K562 (cell line): ENCODE measurements around the gene PDLIM5. TPM values are rescaled to one million over a fixed set of nuclear protein-coding genes. Genes with fewer than 3 reads are reported as not detected.

ENCODE experiments used
- ATAC-seq: fragments of 200-7000 bp; cut with Tn5 transposase; 3 replicates; pipeline ENCODE4 v1.9.1; 2020; ENCODE audit warnings: moderate library complexity
- BruUV-seq: library from RNA; stranded (reverse); fragments of 400-500 nt; replicated peaks from 2 replicates; lab custom pipeline; 2021; lab: Mats Ljungman, UMichigan
- CTCF ChIA-PET: fragments of 300-600 bp; formaldehyde crosslinking; extraction: SDS; loops from one replicate; lab custom pipeline; 2021; ENCODE audit warnings: low intra/inter-chr PET ratio; lab: Yijun Ruan, JAX
- POLR2A ChIA-PET: fragments of 300-600, 350-650 bp; sonication (Branson Sonifier 250); formaldehyde crosslinking; extraction: SDS; loops from one replicate; lab custom pipeline; 2021; ENCODE audit warnings: antibody characterized with exemption, inconsistent platforms; lab: Yijun Ruan, JAX
- DNase-seq, 4 experiments: peaks; one replicate each; pipeline versions ENCODE4 v3.0.0 to v3.0.0-alpha.2; 2011 to 2018; ENCODE audit warnings: low spot score in 3 of 4, mixed read lengths in 3 of 4; ENCODE audit errors: extremely low read depth in 1 of 4
- FAIRE-seq: peaks from 2 replicates; lab custom pipeline; 2011; peaks lifted over from hg19 to GRCh38; lab: Jason Lieb, UNC
- H2AFZ ChIP-seq: 2 replicates; pipeline ENCODE4 v1.6.0; 2011; ENCODE audit warnings: low read depth, low read length, control low read depth, inconsistent platforms
- H3K27ac ChIP-seq: fragments of 200-600 bp; 3 replicates; pipeline ENCODE4 v1.8.0; 2011; ENCODE audit warnings: low read depth, mild to moderate bottlenecking, control low read depth, inconsistent platforms, low read length, moderate library complexity, mixed read lengths; ENCODE audit errors: extremely low read depth
- H3K27me3 ChIP-seq, 2 experiments: fragments of 300-600 bp in 1 of 2; 2 replicates in 1 of 2; 3 replicates in 1 of 2; pipeline versions ENCODE4 v1.6.0 to v1.8.0; 2011; ENCODE audit warnings: inconsistent platforms in 2 of 2, low read length in 2 of 2, mild to moderate bottlenecking in 1 of 2, mixed read lengths in 1 of 2, moderate library complexity in 1 of 2; ENCODE audit not compliant: control insufficient read depth in 2 of 2, insufficient read depth in 2 of 2
- H3K36me3 ChIP-seq: fragments of 300-600 bp; 3 replicates; pipeline ENCODE4 v1.8.0; 2011; ENCODE audit warnings: mild to moderate bottlenecking, low read length, inconsistent platforms; ENCODE audit not compliant: control insufficient read depth, insufficient read depth
- H3K4me1 ChIP-seq, 2 experiments: fragments of 200-600 bp in 1 of 2; replicated peaks in 1 of 2; 2 replicates in 1 of 2; 3 replicates in 1 of 2; pipeline versions ENCODE4 v1.5.1 to v1.8.0; 2011; ENCODE audit warnings: inconsistent platforms in 2 of 2, low read length in 2 of 2, mild to moderate bottlenecking in 1 of 2, mixed read lengths in 1 of 2, moderate library complexity in 1 of 2; ENCODE audit not compliant: control insufficient read depth in 2 of 2, insufficient read depth in 2 of 2
- H3K4me2 ChIP-seq: 2 replicates; pipeline ENCODE4 v1.6.1; 2011; ENCODE audit warnings: low read length, control low read depth, inconsistent platforms, mixed read lengths; ENCODE audit not compliant: insufficient read depth
- H3K4me3 ChIP-seq: fragments of 200-600 bp; sonication (generic), shearing (Covaris generic); 2 replicates; pipeline ENCODE4 v1.5.1; 2016; ENCODE audit warnings: control low read depth, inconsistent platforms
- H3K79me2 ChIP-seq: fragments of 200-600 bp; 3 replicates; pipeline ENCODE4 v1.8.0; 2011; ENCODE audit warnings: low read length, inconsistent platforms; ENCODE audit not compliant: control insufficient read depth, insufficient read depth
- H3K9ac ChIP-seq, 2 experiments: 2 replicates each; pipeline versions ENCODE4 v1.6.0 to v1.6.1; 2011; ENCODE audit warnings: low read depth in 2 of 2, low read length in 2 of 2, control low read depth in 1 of 2, inconsistent platforms in 1 of 2, mild to moderate bottlenecking in 1 of 2, mixed read lengths in 1 of 2; ENCODE audit not compliant: insufficient read depth in 1 of 2
- H3K9me1 ChIP-seq: one replicate; pipeline ENCODE4 v1.6.0; 2011; ENCODE audit warnings: inconsistent platforms, mild to moderate bottlenecking, low read length, moderate library complexity; ENCODE audit not compliant: control insufficient read depth, insufficient read depth
- H3K9me3 ChIP-seq: replicated peaks from 2 replicates; pipeline ENCODE4 v1.5.1; 2011; ENCODE audit warnings: low read depth, low read length, inconsistent platforms; ENCODE audit not compliant: control insufficient read depth, insufficient read depth
- H4K20me1 ChIP-seq: replicated peaks from 2 replicates; pipeline ENCODE4 v1.6.1; 2011; ENCODE audit warnings: low read length, inconsistent platforms, mixed read lengths; ENCODE audit not compliant: control insufficient read depth, insufficient read depth
- C11orf30 ChIP-seq: fragments of 450-650 bp; IDR thresholded peaks from 2 replicates; pipeline ENCODE4 v1.6.1; 2016; ENCODE audit warnings: low read depth, mild to moderate bottlenecking
- CREB1 ChIP-seq, 2 experiments: sonication (generic) in 1 of 2; formaldehyde crosslinking in 1 of 2; IDR thresholded peaks; 2 replicates each; pipeline versions ENCODE4 v1.6.1 to v1.8.0; 2012 to 2022; ENCODE audit warnings: inconsistent platforms in 1 of 2, mild to moderate bottlenecking in 1 of 2, missing genetic modification reagents in 1 of 2, moderate library complexity in 1 of 2
- CTBP1 ChIP-seq: fragments of 450-650 bp; IDR thresholded peaks from 2 replicates; pipeline ENCODE4 v1.6.1; 2016; ENCODE audit warnings: borderline replicate concordance
- FOXP4 ChIP-seq: sonication (generic); formaldehyde crosslinking; IDR thresholded peaks from 2 replicates; pipeline ENCODE4 v1.8.0; 2022; ENCODE audit warnings: mild to moderate bottlenecking, missing genetic modification reagents, borderline replicate concordance
- FUS ChIP-seq: fragments of 200-400 bp; formaldehyde crosslinking; optimal IDR thresholded peaks from 2 replicates; pipeline ENCODE3; 2017; ENCODE audit warnings: low read depth, low read length
- GTF2A2 ChIP-seq: IDR thresholded peaks from 2 replicates; pipeline ENCODE4 v1.6.1; 2016; ENCODE audit warnings: mild to moderate bottlenecking, missing genetic modification characterization, missing compliant biosample characterization
- GTF2E2 ChIP-seq: fragments of 200-800 bp; sonication (Bioruptor generic); IDR thresholded peaks from 2 replicates; pipeline ENCODE4 v1.6.1; 2016; ENCODE audit warnings: missing genetic modification characterization, missing compliant biosample characterization
- NFIC ChIP-seq: fragments of 450-650 bp; IDR thresholded peaks from 2 replicates; pipeline ENCODE4 v1.6.1; 2017; ENCODE audit warnings: mild to moderate bottlenecking, inconsistent platforms
- SMAD2 ChIP-seq: fragments of 150-350 bp; IDR thresholded peaks from 2 replicates; pipeline ENCODE4 v1.6.1; 2014; ENCODE audit warnings: low read depth, mild to moderate bottlenecking, low read length
- SPI1 ChIP-seq: IDR thresholded peaks from 2 replicates; pipeline ENCODE4 v1.6.1; 2011; ENCODE audit warnings: low read depth, low read length, control low read depth, borderline replicate concordance
- TCF7 ChIP-seq: sonication (generic); IDR thresholded peaks from 2 replicates; pipeline ENCODE4 v1.6.1; 2016; ENCODE audit warnings: antibody characterized with exemption, borderline replicate concordance
- TFE3 ChIP-seq: fragments of 450-650 bp; formaldehyde crosslinking; IDR thresholded peaks from 2 replicates; pipeline ENCODE4 v1.4.0; 2020; ENCODE audit warnings: mild to moderate bottlenecking, mixed read lengths
- ZNF316 ChIP-seq: fragments of 450-650 bp; IDR thresholded peaks from 2 replicates; pipeline ENCODE4 v1.6.1; 2016
- WGBS: fragments of 100-300 bp; shearing (Covaris generic); methylation state at CpG from one replicate; pipeline ENCODE4 v1.1.6; 2016; ENCODE audit warnings: low coverage, mixed read lengths; ENCODE audit not compliant: insufficient coverage; ENCODE audit errors: missing lambda C conversion rate; 5-methylcytosine and 5-hydroxymethylcytosine counted together
- in situ Hi-C: fragments of 300-500 bp; cut with MboI; formaldehyde crosslinking; loops from 4 replicates; pipeline ENCODE4 v1.15.0; 2018; ENCODE audit warnings: inconsistent platforms, mixed read lengths
- intact Hi-C: fragments of 100-400 bp; cut with micrococcal nuclease; formaldehyde crosslinking; loops from 2 replicates; pipeline ENCODE4 v1.14.2; 2022
- polyA plus RNA-seq, 8 experiments: library from polyadenylated mRNA; depleted of rRNA in 4 of 8; stranded (reverse) in 5 of 8; unstranded in 3 of 8; fragments of >200 nt; fragmentation: Nextera tagmentation in 2 of 8; fragmentation: Illumina TruSeq in 1 of 8; extraction: Ambion mirVana in 2 of 8; extraction: Trizol in 1 of 8; gene quantifications; 2 replicates each; pipeline versions ENCODE4 v1.2.1 to v1.2.3, GENCODE V29; 2011 to 2014; ENCODE audit warnings: inconsistent platforms in 1 of 8, missing spikeins in 1 of 8
- total RNA-seq, 7 experiments: library from RNA; depleted of rRNA in 6 of 7; stranded (reverse); fragments of >200 nt in 6 of 7; fragmentation: Illumina TruSeq in 2 of 7; extraction: Trizol in 2 of 7; gene quantifications; 2 replicates each; pipeline versions ENCODE4 v1.2.1 to v1.2.3, GENCODE V29; 2011 to 2021; ENCODE audit warnings: low replicate concordance in 1 of 7

PDLIM5 gene
- total and polyA plus RNA-seq, 9 of the 15 experiments (the other 6 are each of a cell fraction or from before 2014, with no cell fraction given), result 36.9 to 127 (median 62.5) TPM

- H3K4me2 ChIP-seq, result no peak overlapping the region; the same call in 1 of the 2 replicates
- no peaks in the 10 kb centered on the region for H3K36me3 ChIP-seq
- intact Hi-C loops (loop anchor here (5.0 kb wide), 2 partner anchors 46 to 66 kb away; no protein-coding TSS in a partner anchor), in situ Hi-C loops (no loop called here)
- 63% methylated on average over 2 of the region's 2 CpGs for WGBS
- peak overlapping the region in 1 of 2 experiments; percentile 73; a peak in 1 of 4 replicates for H3K9ac ChIP-seq
- ChIA-PET POLR2A (interaction anchor here (0.7 kb wide), 1 partner anchor 16 kb away, joined by 3 read pairs; no protein-coding TSS in a partner anchor), CTCF (no interaction called here)
- H2AFZ ChIP-seq, result peak overlapping the region; percentile 71; the same call in 1 of the 2 replicates
- no peak overlapping the region for H3K4me3 ChIP-seq
- ATAC-seq, result no peak
- H3K9me1 ChIP-seq, result no peaks in the 10 kb centered on the region
- no TSS peak for BruUV-seq
- peak overlapping the region; percentile 86; the same call in 2 of the 3 replicates for H3K27ac ChIP-seq
- no peaks in the 10 kb centered on the region for H3K27me3 ChIP-seq
- TF ChIP-seq SMAD2 (no peak), ZNF316 (0 out of 2 replicates have a peak, but pooled peaks have one; percentile 11), GTF2E2 (tag) (no peak), C11orf30 (peak; percentile 55), NFIC (peak; percentile 22; the same call in 1 of the 2 replicates)
- no peaks in the 10 kb centered on the region for H4K20me1 ChIP-seq
- H3K79me2 ChIP-seq, result peaks cover 75% of the 10 kb centered on the region
- DNase-seq, result no peak
- H3K4me1 ChIP-seq, result peaks cover 0 to 20% of the 10 kb centered on the region in 2 experiments; a peak in 3 of 5 replicates
- H3K9me3 ChIP-seq, result no peaks in the 10 kb centered on the region
- FAIRE-seq, result no peak
Measured at GRCh38 chr4:94486372-94486801, 34.6 kb downstream of the PDLIM5 start.

- no peaks in the 10 kb centered on the region for H3K27me3 ChIP-seq
- DNase-seq (no peak), ATAC-seq (no peak), FAIRE-seq (no peak)
- no TSS peak for BruUV-seq
- WGBS, result 75% methylated on average over 4 of the region's 4 CpGs
- H3K9me3 ChIP-seq, result no peaks in the 10 kb centered on the region
- H3K4me1 ChIP-seq, result peaks cover 0 to 20% of the 10 kb centered on the region in 2 experiments; a peak in 3 of 5 replicates
- no peak overlapping the region for H3K27ac ChIP-seq
- CTCF ChIA-PET, result no interaction called here
- POLR2A ChIA-PET, result no interaction called here
- no peak overlapping the region for H3K9ac ChIP-seq
- H3K79me2 ChIP-seq, result peaks cover 65% of the 10 kb centered on the region
- in situ Hi-C loops, result no loop called here
- H2AFZ ChIP-seq, result no peak overlapping the region
- no peak overlapping the region for H3K4me3 ChIP-seq
- H3K9me1 ChIP-seq, result no peaks in the 10 kb centered on the region
- intact Hi-C loops, result loop anchor here (5.0 kb wide), 2 partner anchors 44 to 64 kb away; no protein-coding TSS in a partner anchor
- no peak overlapping the region for H3K4me2 ChIP-seq
- H4K20me1 ChIP-seq, result no peaks in the 10 kb centered on the region
- no peaks in the 10 kb centered on the region for H3K36me3 ChIP-seq
- TF ChIP-seq CREB1 (IDR thresholded peaks at IDR 0.05) (no peak), CREB1 (CRISPR knock-in tag; IDR thresholded peaks at IDR 0.05) (no peak), SPI1 (no peak), GTF2A2 (tag) (no peak), FUS (no peak), TFE3 (CRISPR knock-in tag) (no peak), FOXP4 (CRISPR knock-in tag) (no peak), TCF7 (no peak), CTBP1 (no peak)
Measured at GRCh38 chr4:94488670-94489069, 36.9 kb downstream of the PDLIM5 start.
